GM10266 (cell line): ENCODE results near the gene CAV3.
"Not testable (repeated sequence)": the region's sequence is repeated elsewhere in the genome, so short reads cannot be mapped to it uniquely, and the experiment has no call there.

Experiments
- DNase-seq: peaks from one replicate; pipeline ENCODE4 v3.0.0; 2012; ENCODE audit errors: extremely low spot score
- TF ChIP-seq, protein P1 (sequence below): IDR thresholded peaks from 2 replicates; pipeline ENCODE4 v1.5.1; 2012; ENCODE audit warnings: mild to moderate bottlenecking, low read depth; ENCODE audit not compliant: control insufficient read depth, insufficient read depth; ENCODE audit errors: missing control alignments

The CAV3 gene

GRCh38 chr3:8712908-8713255, 20.7 kb upstream of the CAV3 start:
- TF ChIP-seq, protein P1, sequence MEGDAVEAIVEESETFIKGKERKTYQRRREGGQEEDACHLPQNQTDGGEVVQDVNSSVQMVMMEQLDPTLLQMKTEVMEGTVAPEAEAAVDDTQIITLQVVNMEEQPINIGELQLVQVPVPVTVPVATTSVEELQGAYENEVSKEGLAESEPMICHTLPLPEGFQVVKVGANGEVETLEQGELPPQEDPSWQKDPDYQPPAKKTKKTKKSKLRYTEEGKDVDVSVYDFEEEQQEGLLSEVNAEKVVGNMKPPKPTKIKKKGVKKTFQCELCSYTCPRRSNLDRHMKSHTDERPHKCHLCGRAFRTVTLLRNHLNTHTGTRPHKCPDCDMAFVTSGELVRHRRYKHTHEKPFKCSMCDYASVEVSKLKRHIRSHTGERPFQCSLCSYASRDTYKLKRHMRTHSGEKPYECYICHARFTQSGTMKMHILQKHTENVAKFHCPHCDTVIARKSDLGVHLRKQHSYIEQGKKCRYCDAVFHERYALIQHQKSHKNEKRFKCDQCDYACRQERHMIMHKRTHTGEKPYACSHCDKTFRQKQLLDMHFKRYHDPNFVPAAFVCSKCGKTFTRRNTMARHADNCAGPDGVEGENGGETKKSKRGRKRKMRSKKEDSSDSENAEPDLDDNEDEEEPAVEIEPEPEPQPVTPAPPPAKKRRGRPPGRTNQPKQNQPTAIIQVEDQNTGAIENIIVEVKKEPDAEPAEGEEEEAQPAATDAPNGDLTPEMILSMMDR, result no peak
- no peak for DNase-seq

- TF ChIP-seq, protein P1, result peak; percentile 46
- DNase-seq, result peak; percentile 52
These were observed 19.5 kb upstream of the CAV3 start for GRCh38 chr3:8713901-8714759.

DNA sequence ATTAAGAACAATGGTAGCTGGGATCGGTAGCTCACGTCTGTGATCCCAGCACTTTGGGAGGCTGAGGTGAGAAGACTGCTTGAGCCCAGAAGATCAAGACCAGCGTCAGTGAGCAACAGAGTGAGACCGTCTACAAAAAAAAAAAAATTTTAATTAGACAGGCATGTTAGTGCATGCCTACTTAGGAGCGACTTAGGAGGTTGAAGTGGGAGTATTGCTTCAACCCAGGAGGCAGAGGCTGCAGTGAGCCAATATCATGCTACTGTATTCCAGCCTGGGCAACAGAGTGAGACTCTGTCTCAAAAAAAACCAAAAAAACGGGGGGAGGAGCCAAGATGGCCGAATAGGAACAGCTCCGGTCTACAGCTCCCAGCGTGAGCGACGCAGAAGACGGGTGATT, 17.8 kb upstream of the CAV3 start:
- DNase-seq, result not testable (repeated sequence)

DNA sequence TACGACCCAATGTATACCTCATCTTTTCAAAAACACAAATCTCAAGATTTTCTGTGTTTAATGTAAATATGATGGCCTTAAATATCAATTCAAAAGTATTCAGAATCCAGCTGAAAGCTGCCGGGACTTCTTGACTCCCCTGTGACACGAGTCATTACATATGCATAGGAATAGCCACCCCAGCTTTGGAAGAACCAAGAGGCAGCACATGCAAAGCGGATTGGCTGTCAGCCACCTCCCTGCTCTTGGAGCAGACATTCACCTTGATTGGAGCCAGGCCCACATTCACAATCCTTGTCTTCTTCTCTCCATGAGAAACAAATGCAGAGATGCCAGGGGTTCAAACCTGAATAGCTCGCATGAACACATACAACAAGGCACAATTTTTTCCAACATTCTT, 10.8 kb upstream of the CAV3 start:
- TF ChIP-seq, protein P1, result no peak
- DNase-seq, result no peak

DNA sequence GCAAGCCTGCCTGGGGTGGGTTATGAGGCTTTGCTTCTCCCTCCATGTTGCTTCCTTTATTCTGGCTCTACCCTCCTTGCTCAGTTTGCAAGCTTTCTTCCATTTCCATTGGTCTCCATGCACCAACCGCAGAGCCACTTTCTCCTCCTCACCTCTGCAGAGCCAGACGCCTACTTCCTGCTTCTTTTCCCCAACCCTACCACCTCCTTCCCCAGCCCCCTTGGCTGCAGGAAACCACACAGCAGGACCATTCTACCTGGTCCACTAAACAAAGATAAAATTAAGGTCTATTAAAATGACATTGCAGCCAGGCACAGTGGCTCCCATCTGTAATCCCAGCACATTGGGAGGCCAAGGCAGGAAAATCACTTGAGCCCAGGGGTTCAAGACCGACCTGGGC, 10.0 kb upstream of the CAV3 start:
- TF ChIP-seq, protein P1, result no peak
- no peak for DNase-seq

DNA sequence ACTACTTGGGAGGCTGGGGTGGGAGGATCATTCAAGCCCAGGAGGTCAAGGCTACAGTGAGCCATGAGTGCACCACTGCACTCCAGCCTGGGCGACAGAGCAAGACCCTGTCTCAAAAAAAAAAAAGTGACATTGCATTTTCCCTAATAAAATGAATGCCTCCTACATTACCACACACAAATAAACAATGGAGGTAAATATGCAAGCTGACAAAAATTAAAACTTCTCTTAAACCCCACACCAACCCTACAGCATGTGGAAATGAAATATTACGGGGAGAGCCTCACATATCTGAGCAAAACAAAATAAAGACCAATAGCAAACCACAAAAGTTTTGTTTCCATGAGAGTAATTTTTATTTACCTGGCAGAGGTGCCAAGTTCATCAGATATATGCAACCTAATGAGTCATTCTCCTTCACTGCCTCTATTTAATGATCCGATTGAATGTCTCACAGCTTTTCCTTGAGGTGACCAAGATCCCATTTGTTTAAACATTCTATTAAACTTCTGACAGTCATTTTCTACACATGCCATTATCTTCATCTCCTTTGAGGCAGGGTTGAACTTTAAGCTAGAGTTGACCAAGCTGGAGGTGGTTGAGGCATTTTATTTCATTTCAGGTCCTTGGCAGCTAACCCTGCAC, 9.4 kb upstream of the CAV3 start:
- TF ChIP-seq, protein P1, result no peak
- DNase-seq, result no peak

DNA sequence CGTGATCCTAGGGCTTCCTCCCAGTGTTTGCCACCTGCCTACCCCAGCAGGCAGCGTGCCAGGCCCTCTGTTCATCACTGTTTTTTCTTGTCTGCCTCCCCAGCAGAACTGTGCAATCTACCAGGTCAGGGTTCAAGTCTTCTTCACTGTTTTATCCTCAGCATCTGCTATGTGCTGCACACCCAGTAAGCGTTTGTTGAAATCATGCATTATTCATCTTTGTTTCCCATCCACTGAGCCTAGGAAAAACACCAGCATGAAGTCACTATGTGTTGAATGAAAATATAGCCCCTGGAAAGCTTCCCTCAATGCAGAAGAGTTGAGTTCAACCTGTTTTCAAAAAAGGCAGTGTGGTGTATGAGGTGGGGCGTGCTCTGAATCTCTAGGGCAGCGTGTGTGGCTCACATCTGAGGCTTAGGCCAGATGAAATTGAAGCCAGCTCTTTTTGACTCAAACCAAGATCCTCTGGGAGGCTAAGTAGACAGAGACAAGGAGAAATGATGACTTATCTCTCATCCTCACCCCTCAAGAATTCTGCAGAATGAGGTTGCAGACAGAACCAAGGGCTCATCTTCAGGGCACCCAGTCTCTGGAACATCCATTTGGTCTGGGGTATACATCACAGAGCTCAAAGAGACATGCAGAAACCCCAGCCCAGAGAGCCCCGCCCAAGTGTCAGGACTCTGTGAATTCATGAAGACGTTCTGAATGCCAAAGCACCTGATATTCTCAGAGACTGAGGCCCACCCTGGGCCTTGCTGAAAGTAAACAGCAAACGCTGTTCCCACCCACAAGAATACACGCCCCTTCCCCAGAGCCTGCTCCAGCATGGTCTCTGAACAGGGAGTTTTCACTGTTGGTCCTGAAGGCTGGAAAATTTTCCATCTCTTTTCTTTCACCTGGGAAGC, 5.7 kb upstream of the CAV3 start:
- no peak for DNase-seq
- TF ChIP-seq, protein P1, result no peak
